HG03108 (cell line): ENCODE data around the gene PDE6B.
"Not testable (repeated sequence)": the region's sequence is repeated elsewhere in the genome, so short reads cannot be mapped to it uniquely, and the experiment has no call there.

Experiments used
- ATAC-seq: cut with Tn5 transposase; IDR thresholded peaks from one replicate; pipeline ENCODE4 v1.9.1; 2021; ENCODE audit warnings: moderate library complexity; ENCODE audit not compliant: unreplicated experiment

Gene PDE6B

GRCh38 chr4:668219-668618, 42.8 kb downstream of the PDE6B start:
- ATAC-seq: not testable (repeated sequence)

GRCh38 chr4:669806-670559, 44.6 kb downstream of the PDE6B start:
- ATAC-seq: not testable (repeated sequence)

- ATAC-seq: no peak
Measured at GRCh38 chr4:671769-672168, 46.4 kb downstream of the PDE6B start.

GRCh38 chr4:673349-674091, 48.1 kb downstream of the PDE6B start:
- no peak for ATAC-seq

- peak; percentile 66 for ATAC-seq
Measured at GRCh38 chr4:674172-675035, 49.0 kb downstream of the PDE6B start, which contains the start of the genes ATP5ME and MYL5. Gene ATP5ME, minus strand, starts transcription at chr4:674276. Its CDS starts 29 bp downstream, at chr4:674247. Gene MYL5, plus strand, starts transcription at chr4:674542. Its CDS starts 3,485 bp downstream, at chr4:678027.

GRCh38 chr4:675036-675882, 49.9 kb downstream of the PDE6B start:
- peak; percentile 4 for ATAC-seq

- ATAC-seq: peak; percentile 32
Measured at GRCh38 chr4:675980-676870, 50.9 kb downstream of the PDE6B start.

- ATAC-seq: no peak
Measured at GRCh38 chr4:676871-677235, 51.5 kb downstream of the PDE6B start.

GRCh38 chr4:677431-678293, 52.3 kb downstream of the PDE6B start:
- ATAC-seq: no peak

- ATAC-seq: no peak
Measured at GRCh38 chr4:678331-679103, 53.1 kb downstream of the PDE6B start.

- no peak for ATAC-seq
Measured at GRCh38 chr4:679104-679481, 53.7 kb downstream of the PDE6B start.

- ATAC-seq: no peak
Measured at GRCh38 chr4:679629-680028, 54.3 kb downstream of the PDE6B start.

GRCh38 chr4:680091-680490, 54.7 kb downstream of the PDE6B start:
- ATAC-seq: no peak

GRCh38 chr4:680551-680927, 55.2 kb downstream of the PDE6B start:
- no peak for ATAC-seq

- no peak for ATAC-seq
Measured at GRCh38 chr4:680928-681645, 55.7 kb downstream of the PDE6B start.

- no peak for ATAC-seq
Measured at GRCh38 chr4:681736-682451, 56.5 kb downstream of the PDE6B start.
